Loucy (cell line): ENCODE results near the gene CCDC13.

Experiments
- H2AFZ ChIP-seq: fragments of 200-600 bp; sonication (generic); 2 replicates; pipeline ENCODE4 v1.6.0; 2016; ENCODE audit warnings: antibody characterized with exemption, mild to moderate bottlenecking, low read length, moderate library complexity
- H3F3A ChIP-seq: fragments of 200-600 bp; 2 replicates; pipeline ENCODE4 v1.6.0; 2016; ENCODE audit warnings: antibody characterized with exemption, low read depth, mild to moderate bottlenecking
- H3K27me3 ChIP-seq: fragments of 200-600 bp; sonication (generic); 2 replicates; pipeline ENCODE4 v1.6.1; 2014; ENCODE audit warnings: low read length, mild to moderate bottlenecking; ENCODE audit not compliant: insufficient read depth, poor library complexity, severe bottlenecking
- H3K36me3 ChIP-seq: fragments of 200-600 bp; sonication (generic); 2 replicates; pipeline ENCODE4 v1.6.1; 2016; ENCODE audit warnings: low read length; ENCODE audit not compliant: insufficient read depth
- H3K4me1 ChIP-seq: fragments of 200-600 bp; sonication (generic); 2 replicates; pipeline ENCODE4 v1.5.1; 2014; ENCODE audit warnings: low read length, mild to moderate bottlenecking; ENCODE audit not compliant: insufficient read depth, poor library complexity, severe bottlenecking
- H3K4me2 ChIP-seq: fragments of 200-600 bp; sonication (generic); 2 replicates; pipeline ENCODE4 v1.6.0; 2014; ENCODE audit warnings: antibody characterized with exemption, low read length, low read depth, mild to moderate bottlenecking; ENCODE audit not compliant: poor library complexity, severe bottlenecking
- H3K4me3 ChIP-seq: fragments of 200-600 bp; sonication (generic); 2 replicates; pipeline ENCODE4 v1.5.1; 2014; ENCODE audit warnings: low read length, mild to moderate bottlenecking, mixed read lengths; ENCODE audit not compliant: poor library complexity, severe bottlenecking
- H3K79me2 ChIP-seq: fragments of 200-600 bp; sonication (generic); 2 replicates; pipeline ENCODE4 v1.6.1; 2014; ENCODE audit warnings: low read length; ENCODE audit not compliant: insufficient read depth
- H3K9ac ChIP-seq: fragments of 200-600 bp; sonication (generic); 2 replicates; pipeline ENCODE4 v1.6.0; 2014; ENCODE audit warnings: mild to moderate bottlenecking, low read depth, low read length, moderate library complexity; ENCODE audit not compliant: poor library complexity, severe bottlenecking
- H3K9me2 ChIP-seq: fragments of 200-600 bp; sonication (generic); replicated peaks from 2 replicates; pipeline ENCODE4 v1.6.1; 2016; ENCODE audit warnings: low read depth, low read length, mixed read lengths
- H3K9me3 ChIP-seq: fragments of 200-600 bp; sonication (generic); 2 replicates; pipeline ENCODE4 v1.6.1; 2014; ENCODE audit warnings: mild to moderate bottlenecking, antibody characterized with exemption, low read length, low read depth; ENCODE audit not compliant: insufficient read depth
- H4K20me1 ChIP-seq: fragments of 200-600 bp; sonication (generic); 2 replicates; pipeline ENCODE4 v1.6.0; 2014; ENCODE audit warnings: antibody characterized with exemption, low read length, mild to moderate bottlenecking; ENCODE audit not compliant: insufficient read depth, poor library complexity, severe bottlenecking
- EZH2phosphoT487 ChIP-seq: fragments of 200-600 bp; IDR thresholded peaks from 2 replicates; pipeline ENCODE4 v1.6.1; 2018; ENCODE audit warnings: antibody characterized with exemption, mild to moderate bottlenecking, moderate library complexity, borderline replicate concordance
- TF ChIP-seq, protein P1 (sequence below): fragments of 200-600 bp; sonication (generic); conservative IDR thresholded peaks from 2 replicates; pipeline ENCODE4 v1.5.1; 2014; ENCODE audit warnings: mild to moderate bottlenecking, antibody characterized with exemption, low read length

The CCDC13 gene

GRCh38 chr3:42773409-42773751 is 327 bp upstream of the CCDC13 start:
- peak overlapping the region; percentile 66 for H3K4me3 ChIP-seq
- no peaks in the 10 kb centered on the region for H3K27me3 ChIP-seq
- H3K9ac ChIP-seq: peak overlapping the region; percentile 47
- no peaks in the 10 kb centered on the region for H4K20me1 ChIP-seq
- no peaks in the 10 kb centered on the region for H3K9me2 ChIP-seq
- H3K9me3 ChIP-seq: no peaks in the 10 kb centered on the region
- TF ChIP-seq, protein P1, sequence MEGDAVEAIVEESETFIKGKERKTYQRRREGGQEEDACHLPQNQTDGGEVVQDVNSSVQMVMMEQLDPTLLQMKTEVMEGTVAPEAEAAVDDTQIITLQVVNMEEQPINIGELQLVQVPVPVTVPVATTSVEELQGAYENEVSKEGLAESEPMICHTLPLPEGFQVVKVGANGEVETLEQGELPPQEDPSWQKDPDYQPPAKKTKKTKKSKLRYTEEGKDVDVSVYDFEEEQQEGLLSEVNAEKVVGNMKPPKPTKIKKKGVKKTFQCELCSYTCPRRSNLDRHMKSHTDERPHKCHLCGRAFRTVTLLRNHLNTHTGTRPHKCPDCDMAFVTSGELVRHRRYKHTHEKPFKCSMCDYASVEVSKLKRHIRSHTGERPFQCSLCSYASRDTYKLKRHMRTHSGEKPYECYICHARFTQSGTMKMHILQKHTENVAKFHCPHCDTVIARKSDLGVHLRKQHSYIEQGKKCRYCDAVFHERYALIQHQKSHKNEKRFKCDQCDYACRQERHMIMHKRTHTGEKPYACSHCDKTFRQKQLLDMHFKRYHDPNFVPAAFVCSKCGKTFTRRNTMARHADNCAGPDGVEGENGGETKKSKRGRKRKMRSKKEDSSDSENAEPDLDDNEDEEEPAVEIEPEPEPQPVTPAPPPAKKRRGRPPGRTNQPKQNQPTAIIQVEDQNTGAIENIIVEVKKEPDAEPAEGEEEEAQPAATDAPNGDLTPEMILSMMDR: no peak
- no peak for TF ChIP-seq EZH2phosphoT487
- peak overlapping the region; percentile 59 for H3K4me2 ChIP-seq
- no peaks in the 10 kb centered on the region for H3K79me2 ChIP-seq
- H3K36me3 ChIP-seq: no peaks in the 10 kb centered on the region
- no peaks in the 10 kb centered on the region for H3F3A ChIP-seq
- no peak overlapping the region for H2AFZ ChIP-seq
- H3K4me1 ChIP-seq: no peaks in the 10 kb centered on the region

- Histone ChIP-seq H3K9ac (no peak overlapping the region), H3K4me2 (no peak overlapping the region), H3K4me1 (no peaks in the 10 kb centered on the region), H2AFZ (no peak overlapping the region), H3F3A (no peaks in the 10 kb centered on the region), H3K27me3 (no peaks in the 10 kb centered on the region), H3K36me3 (no peaks in the 10 kb centered on the region), H3K4me3 (no peak overlapping the region), H4K20me1 (no peaks in the 10 kb centered on the region), H3K9me2 (no peaks in the 10 kb centered on the region), H3K79me2 (no peaks in the 10 kb centered on the region), H3K9me3 (no peaks in the 10 kb centered on the region)
- TF ChIP-seq EZH2phosphoT487: no peak
- TF ChIP-seq, protein P1: no peak
Measured at GRCh38 chr3:42771271-42771670, 1.8 kb downstream of the CCDC13 start.

- Histone ChIP-seq H3K27me3 (no peaks in the 10 kb centered on the region), H3F3A (no peaks in the 10 kb centered on the region), H3K4me3 (no peak overlapping the region), H3K9me3 (no peaks in the 10 kb centered on the region), H2AFZ (no peak overlapping the region), H3K4me2 (no peak overlapping the region), H3K36me3 (no peaks in the 10 kb centered on the region), H3K4me1 (no peaks in the 10 kb centered on the region), H3K79me2 (no peaks in the 10 kb centered on the region), H4K20me1 (no peaks in the 10 kb centered on the region), H3K9me2 (no peaks in the 10 kb centered on the region), H3K9ac (no peak overlapping the region)
- TF ChIP-seq, protein P1: no peak
- TF ChIP-seq EZH2phosphoT487: no peak
Measured at GRCh38 chr3:42769477-42770131, 3.4 kb downstream of the CCDC13 start.
